Body of pancreas (tissue), 4 donors: ENCODE results near the gene YBX1.

Experiments used
- CTCF ChIP-seq, 7 experiments: fragments of 450-650 bp in 4 of 7; fragments of 200-600 bp in 3 of 7; sonication (generic) in 3 of 7; IDR thresholded peaks; one replicate each; pipeline ENCODE4 v1.5.1; 2016 to 2019; ENCODE audit warnings: antibody characterized with exemption in 7 of 7
- POLR2A ChIP-seq, 3 donors: fragments of 450-650 bp; IDR thresholded peaks; one replicate each; pipeline ENCODE4 v1.6.1; 2016; ENCODE audit warnings: antibody characterized with exemption in 3 of 3, mild to moderate bottlenecking in 2 of 3

- TF ChIP-seq CTCF (IDR thresholded peaks at IDR 0.05) (no peak), POLR2A (IDR thresholded peaks at IDR 0.05) (no peak)
These were observed 25.0 kb upstream of the YBX1 start for GRCh38 chr1:42657201-42657600.
